Mammary epithelial cell (primary cell): Measurements from ENCODE around the gene XPO4.

Experiments used
- CTCF ChIP-seq, 2 donors: IDR thresholded peaks in 1 of 2; conservative IDR thresholded peaks in 1 of 2; 2 replicates each; pipeline ENCODE4 v1.5.1; 2011 to 2012; ENCODE audit warnings: inconsistent platforms in 2 of 2, low read length in 2 of 2, mild to moderate bottlenecking in 2 of 2, control low read depth in 1 of 2, low read depth in 1 of 2; ENCODE audit not compliant: insufficient read depth in 1 of 2; ENCODE audit errors: extremely low read depth in 1 of 2
- EZH2 ChIP-seq: IDR thresholded peaks from 2 replicates; pipeline ENCODE4 v1.6.1; 2012; ENCODE audit warnings: low read length, inconsistent platforms, borderline replicate concordance

- no peak for TF ChIP-seq EZH2
- TF ChIP-seq CTCF (conservative IDR thresholded peaks at IDR 0.05 in 1 of 2, IDR thresholded peaks at IDR 0.05 in 1 of 2; ENCODE audit: extremely low read depth in 1 of 2, insufficient read depth in 1 of 2, low read depth in 1 of 2, low read length in 2 of 2) = no peak
Observed at GRCh38 chr13:20848203-20848602, 54.3 kb downstream of the XPO4 start.
